SJCRH30 (cell line): ENCODE data around the gene ATAD2B. TPM values are rescaled to one million over a fixed set of nuclear protein-coding genes. Genes with fewer than 3 reads are reported as not detected.

Experiments used
- DNase-seq, 2 experiments: peaks; one replicate each; pipeline ENCODE4 v3.0.0-alpha.2; 2015 to 2020
- H3K27ac ChIP-seq: fragments of 250-450 bp; sonication (Bioruptor Pico); 2 replicates; pipeline ENCODE4 v1.5.1; 2020; ENCODE audit warnings: mild to moderate bottlenecking, moderate library complexity
- H3K27me3 ChIP-seq: fragments of 250-450 bp; sonication (Bioruptor Pico); 2 replicates; pipeline ENCODE4 v1.5.1; 2020; ENCODE audit warnings: mild to moderate bottlenecking, moderate library complexity
- H3K36me3 ChIP-seq: fragments of 250-450 bp; sonication (Bioruptor Pico); 2 replicates; pipeline ENCODE4 v1.5.1; 2020; ENCODE audit warnings: mild to moderate bottlenecking, moderate library complexity
- H3K4me1 ChIP-seq: fragments of 250-450 bp; sonication (Bioruptor Pico); 2 replicates; pipeline ENCODE4 v1.5.1; 2020; ENCODE audit warnings: mild to moderate bottlenecking, moderate library complexity
- H3K4me3 ChIP-seq: fragments of 250-450 bp; sonication (Bioruptor Pico); 2 replicates; pipeline ENCODE4 v1.5.1; 2020; ENCODE audit warnings: mild to moderate bottlenecking, moderate library complexity
- H3K9me3 ChIP-seq: fragments of 250-450 bp; sonication (Bioruptor Pico); replicated peaks from 2 replicates; pipeline ENCODE4 v1.5.1; 2020; ENCODE audit warnings: mild to moderate bottlenecking, moderate library complexity
- total RNA-seq: library from RNA; depleted of rRNA; stranded (reverse); fragments of >200 nt; shearing (Covaris generic); gene quantifications from 2 replicates; pipeline ENCODE4 v1.2.3, GENCODE V29; 2014

The ATAD2B gene
- total RNA-seq, 1 experiment from 2014 or later: 37.5 TPM

DNA sequence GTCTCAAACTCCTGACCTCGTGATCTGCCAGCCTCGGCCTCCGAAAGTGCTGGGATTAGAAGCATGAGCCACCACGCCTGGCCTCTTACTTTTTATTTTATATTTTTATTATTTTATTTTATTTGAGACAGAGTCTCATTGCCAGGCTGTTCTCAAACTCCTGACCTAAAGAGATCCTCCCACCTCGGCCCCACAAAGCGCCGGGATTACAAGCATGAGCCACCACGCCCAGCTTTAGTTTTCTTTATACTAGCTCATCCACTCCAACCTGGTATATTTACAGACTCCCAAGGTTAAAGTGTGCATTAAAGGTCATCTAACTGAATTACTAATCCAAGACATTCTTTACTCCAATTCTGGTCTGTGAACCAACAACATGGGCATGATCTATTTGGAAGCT is 26.8 kb downstream of the ATAD2B start:
- H3K9me3 ChIP-seq: no peaks in the 10 kb centered on the region; the same call in 1 of the 2 replicates
- H3K36me3 ChIP-seq: peaks cover 4% of the 10 kb centered on the region; the same call in 1 of the 2 replicates
- no peak for DNase-seq
- H3K4me1 ChIP-seq: no peaks in the 10 kb centered on the region
- H3K4me3 ChIP-seq: no peak overlapping the region
- no peaks in the 10 kb centered on the region for H3K27me3 ChIP-seq
- H3K27ac ChIP-seq: no peak overlapping the region

DNA sequence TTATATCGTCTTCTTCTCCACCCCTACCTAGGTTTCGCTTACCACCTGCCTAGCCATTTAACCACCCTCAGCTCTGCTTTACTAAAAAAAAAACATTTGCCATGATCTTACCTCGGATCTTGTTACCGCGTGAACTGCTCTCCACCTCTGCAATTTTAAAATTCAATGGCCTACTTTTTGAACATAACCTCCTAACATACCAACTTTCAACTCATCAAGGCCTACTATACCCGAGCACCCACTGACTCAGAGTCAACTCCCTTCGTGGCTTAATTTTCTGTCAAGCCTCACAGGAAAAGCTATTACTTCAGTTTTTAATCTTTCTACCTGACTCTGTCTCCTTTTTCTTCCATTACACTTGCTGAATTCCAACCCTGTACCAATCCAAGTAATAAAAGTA is 55.7 kb downstream of the ATAD2B start:
- no peaks in the 10 kb centered on the region for H3K27me3 ChIP-seq
- H3K4me3 ChIP-seq: no peak overlapping the region
- no peaks in the 10 kb centered on the region for H3K9me3 ChIP-seq
- H3K27ac ChIP-seq: no peak overlapping the region
- H3K4me1 ChIP-seq: no peaks in the 10 kb centered on the region
- no peak for DNase-seq
- H3K36me3 ChIP-seq: peaks cover 70% of the 10 kb centered on the region

DNA sequence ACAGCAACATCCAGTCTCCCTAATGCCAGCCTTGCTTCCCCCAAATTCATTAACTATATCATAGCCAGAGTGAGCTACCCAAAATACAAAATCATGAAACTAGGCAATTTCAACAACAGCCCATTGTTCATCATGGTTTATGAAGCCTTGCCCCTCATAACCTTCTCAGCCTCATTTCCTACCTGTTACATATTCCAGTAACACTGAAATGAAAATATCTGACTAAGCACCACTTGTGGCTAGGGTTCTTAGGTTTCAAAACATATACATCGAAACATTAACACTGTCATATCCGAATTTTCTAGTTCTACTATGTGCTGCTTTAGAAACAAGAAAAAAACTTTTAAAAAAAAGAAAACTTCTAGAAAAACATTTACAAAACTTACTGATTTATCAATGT is 59.5 kb downstream of the ATAD2B start:
- Histone ChIP-seq H3K9me3 (no peaks in the 10 kb centered on the region), H3K27me3 (no peaks in the 10 kb centered on the region), H3K4me3 (no peak overlapping the region), H3K27ac (no peak overlapping the region), H3K4me1 (no peaks in the 10 kb centered on the region), H3K36me3 (peaks cover 70% of the 10 kb centered on the region)
- DNase-seq: no peak

DNA sequence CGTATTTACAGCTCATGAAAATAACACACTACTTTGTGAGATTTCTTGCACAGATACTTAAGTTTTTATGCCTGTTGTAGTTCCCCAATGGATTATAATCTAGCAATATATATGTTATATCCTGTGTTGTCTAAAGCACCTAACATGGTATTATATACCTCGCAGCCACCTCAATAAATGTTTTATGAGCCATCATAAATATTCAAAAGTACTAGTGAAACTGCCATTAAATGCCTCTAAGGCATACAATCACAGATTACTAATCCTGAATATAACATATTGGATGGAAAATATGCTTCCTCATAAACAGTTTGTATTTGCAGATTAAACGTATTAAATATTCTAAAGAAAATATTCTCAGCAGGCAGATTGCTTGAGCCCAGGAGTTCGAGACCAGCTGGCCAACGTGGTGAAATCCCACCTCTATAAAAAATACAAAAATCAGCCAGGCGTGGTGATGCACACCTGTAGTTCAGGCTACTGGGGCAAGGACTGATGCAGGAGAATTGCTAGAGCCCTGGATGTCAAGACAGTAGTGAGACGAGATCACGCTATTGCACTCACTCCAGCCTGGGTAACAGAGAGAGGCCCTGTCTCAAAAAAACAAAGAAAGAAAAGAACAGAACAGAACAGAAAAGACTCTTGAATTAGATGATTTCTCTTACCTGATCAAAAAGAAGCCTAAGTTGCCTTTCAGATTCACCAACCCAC is 64.1 kb downstream of the ATAD2B start:
- DNase-seq: no peak
- Histone ChIP-seq H3K9me3 (no peaks in the 10 kb centered on the region), H3K36me3 (peaks cover 70% of the 10 kb centered on the region), H3K4me1 (no peaks in the 10 kb centered on the region), H3K27ac (no peak overlapping the region), H3K27me3 (no peaks in the 10 kb centered on the region), H3K4me3 (no peak overlapping the region)

DNA sequence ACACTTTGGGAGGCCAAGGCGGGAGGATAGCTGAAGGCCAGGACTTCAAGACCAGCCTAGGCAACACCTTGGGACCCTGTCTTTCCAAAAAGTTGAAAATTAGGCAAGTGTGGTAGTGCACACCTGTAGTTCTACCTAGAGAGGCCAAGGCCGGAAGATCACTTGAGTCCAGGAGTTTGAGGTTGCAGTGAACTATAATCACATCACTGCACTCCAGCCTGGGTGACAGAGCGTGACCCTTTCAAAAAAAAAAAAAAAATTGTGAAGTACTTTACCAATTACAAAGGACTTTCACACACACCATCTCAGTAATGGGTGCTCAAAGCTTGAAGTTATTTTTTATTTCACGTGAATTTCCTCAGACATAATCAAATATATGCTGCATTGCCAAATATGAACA is 65.0 kb downstream of the ATAD2B start:
- Histone ChIP-seq H3K36me3 (peaks cover 68% of the 10 kb centered on the region), H3K27ac (no peak overlapping the region), H3K4me1 (no peaks in the 10 kb centered on the region), H3K4me3 (no peak overlapping the region), H3K9me3 (no peaks in the 10 kb centered on the region), H3K27me3 (no peaks in the 10 kb centered on the region)
- no peak for DNase-seq

DNA sequence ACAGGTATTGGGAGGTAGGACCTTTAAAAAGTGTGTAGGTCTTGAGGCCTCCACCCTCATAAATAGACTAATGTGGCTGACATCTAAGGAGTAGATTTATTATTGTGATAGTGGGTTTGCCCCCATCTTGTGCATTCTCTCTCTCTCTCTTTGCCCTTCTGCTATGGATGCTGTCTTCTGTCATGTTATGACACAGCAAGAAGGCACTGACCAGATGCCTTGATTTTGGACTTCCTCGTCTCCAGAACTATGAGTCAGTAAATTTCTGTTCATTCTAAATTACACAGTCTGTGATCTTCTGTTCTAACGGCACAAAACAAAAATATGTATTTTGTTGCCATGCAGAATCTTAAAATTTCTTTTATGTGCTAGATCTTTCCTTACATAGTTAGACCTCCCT is 66.9 kb downstream of the ATAD2B start:
- Histone ChIP-seq H3K27ac (no peak overlapping the region), H3K27me3 (no peaks in the 10 kb centered on the region), H3K36me3 (peaks cover 65% of the 10 kb centered on the region), H3K9me3 (no peaks in the 10 kb centered on the region), H3K4me3 (no peak overlapping the region), H3K4me1 (no peaks in the 10 kb centered on the region)
- no peak for DNase-seq

DNA sequence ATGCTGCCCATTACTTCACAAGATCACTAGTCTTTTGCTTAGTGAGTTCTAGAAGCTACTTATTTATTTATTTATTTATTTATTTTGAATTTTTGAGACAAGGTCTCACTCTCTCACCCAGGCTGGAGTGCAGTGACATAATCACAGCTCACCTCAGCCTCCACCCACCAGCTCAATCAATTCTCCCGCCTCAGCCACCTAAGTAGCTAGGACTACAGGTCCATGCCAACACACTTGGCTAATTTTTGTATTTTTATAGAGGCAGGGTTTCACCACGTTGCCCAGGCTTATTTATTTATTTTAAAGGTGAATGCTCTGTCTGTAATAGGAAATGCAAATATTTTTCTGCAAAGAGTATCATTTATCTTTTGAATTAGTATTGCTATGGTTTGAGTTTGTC is 67.7 kb downstream of the ATAD2B start:
- H3K36me3 ChIP-seq: peaks cover 60% of the 10 kb centered on the region
- H3K9me3 ChIP-seq: no peaks in the 10 kb centered on the region
- H3K4me1 ChIP-seq: no peaks in the 10 kb centered on the region
- no peak overlapping the region for H3K4me3 ChIP-seq
- no peak for DNase-seq
- H3K27ac ChIP-seq: no peak overlapping the region
- no peaks in the 10 kb centered on the region for H3K27me3 ChIP-seq

DNA sequence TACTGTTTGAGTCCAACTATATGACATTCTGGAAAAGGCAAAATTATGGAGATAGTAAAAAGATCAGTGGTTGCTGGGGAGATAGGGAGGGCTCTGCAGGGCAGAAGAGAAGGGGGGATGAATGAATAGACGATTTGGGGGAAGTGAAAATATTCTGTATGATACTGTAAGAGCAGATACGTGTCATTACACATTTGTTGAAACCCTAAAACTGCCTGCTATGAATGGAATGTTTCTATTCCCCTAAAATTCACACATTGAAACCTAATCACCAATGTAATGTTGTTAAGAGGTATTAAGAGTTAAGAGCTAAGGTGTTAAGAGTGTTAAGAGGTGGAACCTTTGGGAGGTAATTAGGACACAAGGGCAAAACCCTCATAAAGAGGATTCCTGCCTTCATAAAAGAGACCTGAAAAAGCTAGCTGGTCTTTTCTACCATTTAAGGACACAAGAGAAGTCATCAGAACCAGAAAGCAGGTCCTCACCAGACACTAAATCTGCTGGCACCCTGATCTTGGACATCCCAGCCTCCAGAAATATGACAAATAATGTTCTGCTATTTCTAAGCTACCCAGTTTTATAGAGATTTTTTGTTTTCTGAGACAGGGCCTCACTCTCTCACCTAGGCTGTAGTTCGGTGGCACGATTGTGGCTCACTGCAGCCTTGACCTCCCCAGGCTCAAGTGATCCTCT is 76.2 kb downstream of the ATAD2B start:
- no peaks in the 10 kb centered on the region for H3K9me3 ChIP-seq
- peaks cover 14% of the 10 kb centered on the region for H3K36me3 ChIP-seq
- DNase-seq: no peak
- H3K27me3 ChIP-seq: no peaks in the 10 kb centered on the region
- no peak overlapping the region for H3K27ac ChIP-seq
- H3K4me1 ChIP-seq: no peaks in the 10 kb centered on the region
- H3K4me3 ChIP-seq: no peak overlapping the region

DNA sequence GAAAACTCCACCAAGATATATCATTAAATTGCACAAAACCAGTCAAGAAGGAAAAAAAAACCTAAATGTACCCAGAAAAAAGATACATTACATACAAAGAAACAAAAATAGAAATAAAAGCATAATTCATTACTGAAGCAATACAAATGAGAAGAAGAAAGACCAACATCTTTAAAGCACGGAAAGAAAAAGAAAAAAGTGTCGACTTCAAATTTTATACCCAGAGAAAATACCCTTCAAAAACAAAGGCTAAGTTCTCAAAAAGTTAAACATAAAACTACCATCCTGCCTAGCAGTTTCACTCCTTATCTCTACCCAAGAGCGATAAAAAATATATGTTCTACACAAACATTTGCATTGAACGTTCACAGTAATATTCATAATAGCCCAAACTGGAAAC is 82.0 kb downstream of the ATAD2B start:
- DNase-seq: no peak
- Histone ChIP-seq H3K27me3 (no peaks in the 10 kb centered on the region), H3K4me3 (no peak overlapping the region), H3K9me3 (no peaks in the 10 kb centered on the region; the same call in none of the 2 replicates), H3K4me1 (no peaks in the 10 kb centered on the region), H3K36me3 (peaks cover 10% of the 10 kb centered on the region), H3K27ac (no peak overlapping the region)

DNA sequence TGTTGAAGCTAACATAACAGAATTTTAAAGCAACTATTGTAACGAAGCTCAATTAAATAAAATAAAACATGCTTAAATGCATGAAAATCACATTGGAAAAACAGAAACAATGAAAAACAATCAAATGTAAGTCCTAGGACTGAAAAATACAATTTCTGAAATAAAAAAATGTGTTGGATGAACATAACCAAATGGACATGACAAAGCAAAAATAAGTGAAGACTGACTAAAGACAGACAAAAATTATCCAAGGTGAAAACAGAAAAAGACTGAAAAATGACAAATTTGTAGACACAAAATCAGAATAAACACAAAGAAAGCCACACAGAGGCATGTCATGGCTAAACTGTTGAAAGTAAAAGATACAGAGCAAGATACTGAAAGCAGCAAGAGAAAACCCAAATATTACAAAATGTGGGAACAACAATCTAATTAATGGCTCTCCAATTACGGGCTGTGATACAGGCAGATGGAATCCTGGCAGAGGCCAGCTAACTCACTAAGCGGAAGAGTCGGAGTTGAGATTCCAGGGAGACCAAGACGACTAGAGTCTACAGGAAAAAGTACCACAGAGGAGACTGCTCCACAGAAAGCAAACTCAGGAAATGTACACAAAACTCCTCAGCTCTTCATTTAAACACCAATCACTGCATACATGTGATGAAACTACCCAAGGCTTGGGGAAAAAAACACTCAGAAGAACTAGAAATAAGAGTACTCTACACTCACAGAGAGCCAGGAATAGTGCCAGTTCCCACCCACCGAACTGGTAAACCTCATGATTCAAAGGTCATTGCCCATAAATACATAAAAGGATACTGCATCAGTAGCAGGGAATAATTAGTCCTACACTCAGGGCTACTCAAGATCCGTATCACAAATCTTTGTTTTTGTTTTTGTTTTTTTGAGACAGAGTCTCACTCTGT is 83.6 kb downstream of the ATAD2B start:
- H3K27ac ChIP-seq: no peak overlapping the region
- no peaks in the 10 kb centered on the region; the same call in none of the 2 replicates for H3K9me3 ChIP-seq
- no peaks in the 10 kb centered on the region for H3K4me1 ChIP-seq
- H3K27me3 ChIP-seq: no peaks in the 10 kb centered on the region
- peaks cover 10% of the 10 kb centered on the region for H3K36me3 ChIP-seq
- no peak overlapping the region for H3K4me3 ChIP-seq
- DNase-seq: no peak

DNA sequence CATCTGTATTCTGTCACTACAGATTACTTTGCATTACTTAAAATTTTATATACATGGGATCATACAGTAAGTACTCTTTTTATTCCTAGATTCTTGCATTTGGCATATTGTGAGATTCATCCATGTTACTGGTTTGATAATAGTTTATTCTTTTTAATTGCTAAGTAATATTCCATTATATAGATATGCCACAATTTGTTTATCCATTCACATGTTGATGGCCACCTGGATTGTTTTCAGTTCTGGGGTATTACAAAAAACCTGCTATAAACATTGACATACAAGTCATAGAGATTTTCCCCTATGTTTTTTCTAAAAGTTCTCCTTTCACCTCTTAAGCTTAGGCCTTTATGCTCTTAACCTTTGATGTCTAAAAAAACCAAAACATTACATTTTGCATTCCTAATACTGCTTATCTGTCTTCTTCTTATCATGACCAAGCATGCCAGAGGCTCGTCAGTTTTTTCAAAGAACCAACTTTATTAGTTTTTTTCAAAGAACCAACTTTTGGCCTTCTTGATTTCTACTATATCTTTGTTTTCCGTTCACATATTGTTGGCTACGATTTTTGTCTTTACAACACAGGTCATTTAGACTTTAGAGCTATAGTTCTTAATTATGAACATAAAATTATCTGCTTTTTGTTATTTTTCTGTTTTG is 86.9 kb downstream of the ATAD2B start:
- Histone ChIP-seq H3K27me3 (no peaks in the 10 kb centered on the region), H3K4me3 (no peak overlapping the region), H3K4me1 (no peaks in the 10 kb centered on the region), H3K27ac (no peak overlapping the region), H3K9me3 (no peaks in the 10 kb centered on the region; the same call in none of the 2 replicates), H3K36me3 (peaks cover 19% of the 10 kb centered on the region)
- DNase-seq: no peak

DNA sequence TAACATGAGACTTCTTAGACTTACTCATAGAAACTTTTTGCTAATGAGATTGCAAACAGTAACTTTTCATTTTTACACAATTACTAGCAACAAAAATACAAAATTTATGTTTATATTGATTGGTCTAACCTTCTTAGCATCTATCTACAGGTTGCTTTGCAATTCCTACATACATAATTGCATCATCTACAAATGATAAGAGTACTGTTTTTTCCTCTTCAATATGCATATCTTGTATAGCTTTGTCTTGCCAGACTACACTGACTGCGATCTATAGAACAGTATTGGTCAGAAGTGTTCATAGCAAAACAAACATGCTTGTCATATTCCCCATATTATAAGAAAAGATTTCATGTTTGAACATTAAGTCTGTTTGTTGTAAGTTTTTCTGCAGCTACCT is 87.9 kb downstream of the ATAD2B start:
- H3K4me1 ChIP-seq: no peaks in the 10 kb centered on the region
- H3K27ac ChIP-seq: no peak overlapping the region
- DNase-seq: no peak
- no peaks in the 10 kb centered on the region; the same call in 1 of the 2 replicates for H3K9me3 ChIP-seq
- no peak overlapping the region for H3K4me3 ChIP-seq
- H3K27me3 ChIP-seq: no peaks in the 10 kb centered on the region
- H3K36me3 ChIP-seq: peaks cover 16% of the 10 kb centered on the region

DNA sequence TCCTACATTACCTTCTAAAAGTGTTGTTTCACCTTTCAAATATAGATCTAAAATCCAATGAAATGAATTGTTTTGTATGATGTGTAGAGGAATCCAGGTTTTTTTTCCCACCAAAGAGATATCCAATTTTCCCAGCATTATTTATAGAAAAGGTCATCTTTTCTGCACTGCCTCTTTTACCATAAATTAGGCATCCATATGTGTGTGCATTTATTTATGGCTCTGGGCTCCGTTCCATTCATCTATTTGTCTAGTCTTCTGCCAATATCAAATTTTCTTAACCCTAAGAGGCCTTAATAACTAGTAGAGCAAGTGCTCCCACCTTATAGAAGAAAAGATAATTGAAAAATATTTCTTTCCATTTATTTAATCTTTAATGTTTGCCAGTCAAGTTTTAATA is 88.3 kb downstream of the ATAD2B start:
- no peaks in the 10 kb centered on the region for H3K4me1 ChIP-seq
- no peaks in the 10 kb centered on the region for H3K27me3 ChIP-seq
- no peak overlapping the region for H3K4me3 ChIP-seq
- peaks cover 17% of the 10 kb centered on the region for H3K36me3 ChIP-seq
- H3K9me3 ChIP-seq: no peaks in the 10 kb centered on the region; the same call in 1 of the 2 replicates
- DNase-seq: no peak
- H3K27ac ChIP-seq: no peak overlapping the region

DNA sequence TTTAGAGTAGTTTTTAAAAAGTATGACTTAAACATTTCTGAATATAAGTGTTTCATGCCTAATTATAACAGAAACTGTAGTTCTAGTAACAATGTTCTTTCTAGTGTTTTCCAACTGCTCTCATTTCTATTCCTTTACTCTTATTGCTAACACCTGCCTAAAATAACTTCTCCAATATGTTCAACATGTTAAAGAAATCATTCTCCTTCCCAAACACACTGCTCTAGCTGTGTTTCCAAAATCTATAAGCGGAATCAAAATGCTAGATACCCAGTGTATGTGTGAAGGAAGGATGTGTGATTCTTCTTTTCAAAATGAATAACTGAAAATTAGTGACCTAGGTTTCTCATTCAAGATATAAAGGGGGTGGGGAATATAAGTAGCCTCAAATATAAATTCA is 89.1 kb downstream of the ATAD2B start:
- Histone ChIP-seq H3K27ac (no peak overlapping the region), H3K9me3 (no peaks in the 10 kb centered on the region; the same call in 1 of the 2 replicates), H3K36me3 (peaks cover 19% of the 10 kb centered on the region), H3K27me3 (no peaks in the 10 kb centered on the region), H3K4me1 (no peaks in the 10 kb centered on the region), H3K4me3 (no peak overlapping the region)
- no peak for DNase-seq
